Effector CD8-positive, alpha-beta T cell (primary cell): ENCODE measurements around the gene ATP2A1.

Source experiments
- DNase-seq: peaks from one replicate; lab custom pipeline; 2025; lab: John Stamatoyannopoulos, UW
- total RNA-seq, 4 experiments: gene quantifications; one replicate each; lab custom pipeline; 2026; lab: John Stamatoyannopoulos, UW

The ATP2A1 gene
- 0 to 1.1 (median 0.76) reads per million in 4 experiments for total RNA-seq

DNA sequence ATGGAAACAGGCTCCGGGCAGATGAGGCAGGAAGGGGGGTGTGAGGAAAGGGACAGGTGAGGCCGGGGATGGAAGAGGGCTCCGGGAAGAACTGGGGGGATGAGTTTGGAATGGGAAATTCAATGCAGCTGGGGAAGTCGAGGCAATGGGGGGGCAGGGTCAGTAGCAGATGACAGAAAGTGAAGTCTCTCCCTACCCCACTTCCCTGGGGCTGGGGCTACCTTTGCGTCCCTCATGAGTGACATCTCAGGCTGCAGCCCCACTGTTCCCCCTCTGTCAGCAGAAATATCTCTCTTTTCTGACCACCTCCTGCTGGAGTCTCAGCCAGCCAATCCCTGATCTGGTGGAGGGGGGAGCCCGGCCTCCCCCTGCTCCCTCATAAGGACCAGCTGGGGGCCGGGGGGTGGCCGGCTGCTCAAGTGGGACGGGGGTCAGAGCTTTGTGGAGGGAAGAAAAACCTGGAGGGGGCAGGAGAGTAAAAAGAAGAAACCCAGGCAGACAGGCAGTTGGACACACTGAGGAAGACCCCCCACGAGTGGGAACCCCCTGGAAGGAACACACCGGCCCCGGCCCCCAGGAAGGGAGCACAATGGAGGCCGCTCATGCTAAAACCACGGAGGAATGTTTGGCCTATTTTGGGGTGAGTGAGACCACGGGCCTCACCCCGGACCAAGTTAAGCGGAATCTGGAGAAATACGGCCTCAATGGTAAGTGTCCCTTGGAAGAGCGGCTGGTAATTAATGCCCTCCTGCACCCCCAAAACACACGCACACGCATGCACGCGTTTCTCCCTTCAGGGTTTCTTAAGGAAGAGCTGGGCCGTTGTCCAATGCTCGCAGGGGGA, at the start of gene ATP2A1:
TSS of gene ATP2A1 (plus strand) at position 406 of the 844 bp plus-strand sequence. CDS start at position 590, 184 bp downstream.
- DNase-seq = no peak

DNA sequence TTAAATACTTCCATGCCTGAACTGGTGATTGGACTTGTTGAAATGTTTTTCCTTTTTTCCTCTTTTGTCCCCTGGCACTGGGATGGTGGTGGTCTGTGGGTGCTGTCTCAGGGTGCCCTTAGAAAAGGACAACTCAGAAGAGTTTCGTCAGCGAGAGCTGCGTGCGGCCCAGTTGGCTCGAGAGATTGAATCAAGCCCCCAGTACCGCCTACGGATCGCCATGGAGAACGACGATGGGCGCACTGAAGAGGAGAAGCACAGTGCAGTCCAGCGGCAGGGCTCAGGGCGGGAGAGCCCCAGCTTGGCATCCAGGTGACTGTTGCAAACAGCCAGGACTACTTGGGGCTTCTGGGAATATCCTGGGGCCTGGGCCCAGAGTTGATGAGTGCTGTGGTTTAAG, 48.5 kb upstream of the ATP2A1 start:
- DNase-seq = no peak

DNA sequence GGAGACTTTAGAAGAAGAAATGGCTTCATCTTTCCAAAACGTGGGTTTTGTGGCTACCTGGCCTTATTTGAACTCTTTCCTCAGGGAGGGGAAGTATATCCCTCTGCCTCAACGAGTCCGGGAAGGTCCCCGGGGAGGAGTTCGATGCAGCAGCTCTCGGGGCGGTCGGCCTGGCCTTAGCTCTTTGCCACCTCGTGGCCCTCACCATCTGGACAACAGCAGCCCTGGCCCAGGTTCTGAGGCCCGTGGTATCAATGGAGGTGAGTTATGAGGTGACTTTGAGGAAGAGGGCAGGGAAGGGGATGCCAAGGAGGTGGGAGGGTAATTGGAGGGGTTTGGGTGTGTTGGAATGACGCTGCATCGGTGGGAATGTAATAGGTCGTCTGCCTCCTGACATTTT, 47.8 kb upstream of the ATP2A1 start:
- DNase-seq = no peak

DNA sequence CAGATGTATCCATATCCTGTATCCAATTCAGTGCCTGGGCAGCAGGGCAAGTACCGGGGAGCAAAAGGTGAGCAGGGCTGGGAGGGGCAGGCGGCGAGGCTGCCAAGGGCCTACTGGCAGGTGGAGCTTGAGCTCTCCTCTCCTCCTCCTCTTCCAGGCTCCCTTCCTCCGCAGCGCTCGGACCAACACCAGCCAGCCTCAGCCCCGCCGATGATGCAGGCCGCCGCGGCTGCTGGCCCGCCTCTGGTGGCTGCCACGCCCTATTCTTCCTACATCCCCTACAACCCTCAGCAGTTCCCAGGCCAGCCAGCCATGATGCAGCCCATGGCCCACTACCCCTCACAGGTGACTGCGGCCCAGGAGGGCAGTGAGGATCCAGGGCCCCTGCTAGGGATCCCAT, 43.9 kb upstream of the ATP2A1 start:
- no peak for DNase-seq

DNA sequence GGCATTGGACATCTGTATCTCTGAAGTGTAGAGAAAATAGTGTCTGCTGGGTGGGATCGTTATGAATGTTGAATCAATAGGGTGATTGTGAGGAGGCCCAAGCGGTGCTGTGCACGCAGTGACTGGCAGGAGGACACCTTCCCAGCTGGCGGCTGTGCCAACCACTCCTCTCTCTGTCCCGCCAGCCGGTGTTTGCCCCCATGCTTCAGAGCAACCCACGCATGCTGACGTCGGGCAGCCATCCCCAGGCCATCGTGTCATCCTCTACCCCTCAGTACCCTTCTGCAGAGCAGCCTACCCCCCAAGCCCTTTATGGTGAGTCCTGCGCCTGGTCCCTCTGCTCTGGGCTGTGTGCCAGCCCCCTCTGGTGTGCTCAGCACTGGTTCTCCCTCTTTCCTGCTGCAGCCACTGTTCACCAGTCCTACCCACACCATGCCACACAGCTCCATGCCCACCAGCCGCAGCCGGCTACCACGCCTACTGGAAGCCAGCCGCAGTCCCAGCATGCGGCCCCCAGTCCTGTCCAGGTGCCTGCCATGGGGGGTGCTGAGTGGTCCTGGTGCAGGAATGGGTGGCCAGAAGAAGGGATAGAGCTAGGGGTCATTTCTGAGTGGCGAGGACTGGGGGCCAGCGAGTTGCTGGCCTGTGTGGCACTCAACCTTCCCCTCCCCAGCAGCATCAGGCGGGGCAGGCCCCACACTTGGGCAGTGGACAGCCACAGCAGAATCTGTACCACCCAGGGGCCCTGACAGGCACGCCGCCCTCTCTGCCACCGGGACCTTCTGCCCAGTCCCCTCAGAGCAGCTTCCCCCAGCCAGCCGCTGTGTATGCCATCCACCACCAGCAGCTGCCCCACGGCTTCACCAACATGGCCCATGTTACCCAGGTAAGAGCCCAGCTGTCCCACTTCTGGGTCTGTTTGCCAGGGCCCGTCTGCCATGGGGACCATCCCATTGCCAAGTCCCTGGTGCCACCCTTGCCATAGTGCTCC, 43.1 kb upstream of the ATP2A1 start:
- DNase-seq = no peak

DNA sequence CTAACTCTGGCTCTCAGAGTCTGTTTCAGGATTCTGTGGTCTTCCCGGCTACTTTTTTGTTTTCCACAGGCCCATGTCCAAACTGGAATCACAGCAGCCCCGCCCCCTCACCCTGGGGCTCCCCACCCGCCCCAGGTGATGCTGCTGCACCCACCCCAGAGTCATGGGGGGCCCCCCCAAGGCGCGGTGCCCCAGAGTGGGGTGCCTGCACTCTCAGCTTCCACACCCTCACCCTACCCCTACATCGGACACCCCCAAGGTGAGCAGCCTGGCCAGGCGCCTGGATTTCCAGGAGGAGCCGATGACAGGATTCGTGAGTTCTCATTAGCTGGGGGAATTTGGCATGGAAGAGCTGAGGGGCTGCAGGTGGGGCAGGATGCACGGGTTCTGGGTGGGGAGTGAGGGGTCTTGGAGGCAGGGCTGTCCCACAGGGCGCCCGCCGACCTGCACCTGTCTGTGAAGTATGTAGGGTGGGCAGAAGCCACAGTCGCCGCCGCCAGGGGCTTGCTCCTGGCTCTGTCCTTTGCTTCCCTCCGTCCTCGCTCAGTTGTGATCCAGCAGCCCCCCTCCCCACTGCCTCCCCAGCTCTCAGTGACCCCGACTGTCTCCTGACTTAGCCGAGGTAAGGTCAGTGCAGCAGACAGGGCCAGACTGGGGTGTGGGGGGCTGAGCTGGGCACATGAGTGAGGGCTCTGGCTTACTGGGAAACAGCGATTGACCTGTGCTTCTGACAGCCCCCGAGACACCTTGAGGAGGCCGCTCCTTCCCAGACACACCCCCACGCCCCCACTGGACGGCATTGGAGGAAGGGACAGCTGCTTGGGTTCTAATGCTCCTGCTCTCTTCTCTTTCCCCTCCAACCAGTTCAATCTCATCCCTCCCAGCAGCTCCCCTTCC, 42.2 kb upstream of the ATP2A1 start:
- DNase-seq = no peak

DNA sequence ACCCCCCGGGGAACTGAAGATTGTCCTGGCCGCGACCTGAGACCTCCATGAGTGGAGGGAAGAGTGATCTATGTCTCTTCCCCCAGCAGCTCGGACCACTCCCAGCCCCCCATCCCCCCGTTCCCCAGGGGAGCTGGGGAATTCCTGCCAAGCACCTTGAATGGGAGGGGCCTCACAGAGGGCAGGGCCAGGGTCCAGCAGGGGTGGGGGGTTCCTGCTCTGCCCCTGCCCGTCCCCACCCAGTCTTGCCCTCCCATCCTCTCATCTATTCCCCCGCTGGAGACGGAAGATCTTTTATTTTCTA, 41.6 kb upstream of the ATP2A1 start:
- no peak for DNase-seq

DNA sequence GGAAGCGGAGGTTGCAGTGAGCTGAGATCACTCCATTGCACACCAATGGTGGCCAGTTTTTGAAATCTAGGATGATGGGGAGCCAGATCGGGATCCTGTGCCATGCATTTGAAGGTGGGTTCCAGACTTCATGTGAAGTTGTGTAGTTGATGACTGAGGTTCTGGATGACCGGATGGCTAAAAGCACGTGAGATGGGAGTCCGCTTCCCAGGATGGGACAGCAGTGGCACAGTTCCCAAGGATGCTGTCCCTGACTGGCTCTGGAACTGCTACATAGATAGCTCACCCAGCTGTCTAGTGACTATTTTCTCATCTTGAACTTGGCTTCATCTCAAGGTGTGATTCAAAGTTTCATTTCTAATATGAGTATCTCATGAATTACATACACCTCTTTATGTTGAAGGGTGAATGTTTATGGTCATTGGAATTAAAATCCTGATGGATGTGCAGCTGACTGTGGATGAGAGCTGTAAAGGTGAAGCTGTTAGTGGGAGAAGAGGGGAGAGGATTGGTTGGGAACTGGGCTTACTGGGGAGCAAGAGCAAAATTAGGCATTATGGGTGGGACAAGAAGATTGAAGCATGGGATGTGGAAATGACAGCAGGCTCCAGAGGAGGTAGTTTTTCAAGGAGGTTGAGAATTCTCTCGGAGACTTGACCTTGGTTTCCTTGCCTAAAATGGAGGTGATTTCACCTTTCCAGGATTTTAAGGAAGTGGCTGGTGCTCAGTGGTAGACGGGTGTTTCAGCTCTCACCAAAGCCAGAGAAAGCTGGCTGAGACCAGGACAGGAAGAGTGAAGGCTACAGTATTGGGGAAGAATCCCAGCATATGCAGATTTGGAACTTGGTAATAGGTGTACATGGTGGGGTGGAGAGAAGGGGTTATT, 40.4 kb upstream of the ATP2A1 start:
- DNase-seq = no peak

DNA sequence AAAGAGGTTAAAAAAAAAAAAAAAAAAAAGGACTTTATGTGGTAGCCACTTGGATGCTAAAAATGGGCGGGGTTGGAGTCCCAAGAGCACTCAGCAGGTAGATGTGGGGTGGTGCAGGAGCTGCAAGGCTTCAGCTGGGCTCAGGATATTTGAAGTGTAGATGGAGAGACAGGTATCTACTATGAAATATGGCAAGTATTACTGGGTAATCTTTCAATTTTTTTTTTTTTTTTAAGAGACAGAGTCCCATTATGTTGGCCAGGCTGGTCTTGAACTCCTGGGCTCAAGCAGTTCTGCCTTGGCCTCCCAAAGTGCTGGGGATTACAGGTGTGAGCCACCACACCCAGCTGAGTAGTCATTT, 39.8 kb upstream of the ATP2A1 start:
- DNase-seq = no peak

DNA sequence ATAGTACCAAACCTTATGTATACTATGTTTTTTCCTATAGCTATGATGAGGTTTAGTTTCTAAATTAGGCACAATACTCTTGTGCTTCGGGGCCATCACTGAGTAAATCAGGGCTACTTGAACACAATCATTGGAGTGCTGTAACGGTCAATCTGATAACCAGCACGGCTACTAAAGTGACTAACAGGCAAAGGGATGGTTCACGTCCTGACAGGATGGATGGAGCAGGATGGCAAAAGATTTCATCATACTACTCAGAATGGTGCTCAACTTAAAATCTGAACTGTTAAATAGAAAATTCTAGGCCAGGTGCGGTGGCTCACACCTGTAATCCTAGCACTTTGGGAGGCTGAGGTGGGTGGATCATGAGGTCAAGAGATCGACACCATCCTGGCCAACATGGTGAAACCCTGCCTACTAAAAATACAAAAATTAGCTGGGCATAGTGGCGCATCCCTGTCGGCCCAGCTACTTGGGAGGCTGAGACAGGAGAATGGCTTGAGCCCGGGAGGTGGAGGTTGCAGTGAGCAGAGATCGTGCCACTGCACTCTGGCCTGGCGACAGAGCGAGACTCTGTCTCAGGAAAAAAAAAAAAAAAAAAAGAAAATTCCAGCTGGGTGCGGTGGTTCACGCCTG, 39.2 kb upstream of the ATP2A1 start:
- DNase-seq = no peak

DNA sequence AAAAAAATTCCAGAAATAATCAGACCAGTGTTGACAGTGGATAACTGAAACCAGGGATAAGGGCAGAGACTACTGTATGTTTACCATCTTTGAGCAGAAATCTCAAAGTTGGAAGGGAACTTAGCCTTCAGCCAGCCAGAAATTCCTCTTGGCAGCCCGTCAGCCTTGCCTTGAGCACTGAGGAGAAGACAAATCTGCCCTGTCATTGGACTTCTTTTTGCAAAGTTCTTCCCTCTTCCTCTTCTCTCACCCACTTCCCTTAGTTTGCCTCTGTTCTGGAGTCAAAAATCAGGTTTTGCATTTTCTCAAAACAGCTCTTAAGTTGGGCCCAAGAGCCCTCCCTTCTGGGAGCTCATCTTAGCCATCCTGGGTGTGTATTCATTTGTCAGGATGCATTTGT, 38.4 kb upstream of the ATP2A1 start:
- no peak for DNase-seq

DNA sequence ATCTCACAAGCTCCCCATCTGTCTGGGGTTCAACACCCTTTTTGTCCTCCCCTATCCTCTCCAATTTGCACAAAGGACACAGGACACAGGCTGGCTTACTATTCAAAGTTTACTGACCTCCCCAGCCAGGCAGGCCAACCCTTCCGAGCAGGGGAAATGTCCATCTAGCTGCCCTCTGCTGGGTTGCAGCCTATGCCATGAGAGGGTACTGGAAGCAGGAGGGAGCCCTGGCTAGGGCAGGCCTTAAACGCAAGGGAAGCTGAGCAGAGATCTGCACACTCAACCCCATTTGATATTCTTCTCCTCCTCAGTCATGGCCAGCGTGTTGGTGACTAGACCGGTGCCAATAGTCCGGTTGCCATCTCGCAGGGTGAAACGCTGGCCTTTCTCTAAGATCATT, 35.6 kb upstream of the ATP2A1 start:
- no peak for DNase-seq

DNA sequence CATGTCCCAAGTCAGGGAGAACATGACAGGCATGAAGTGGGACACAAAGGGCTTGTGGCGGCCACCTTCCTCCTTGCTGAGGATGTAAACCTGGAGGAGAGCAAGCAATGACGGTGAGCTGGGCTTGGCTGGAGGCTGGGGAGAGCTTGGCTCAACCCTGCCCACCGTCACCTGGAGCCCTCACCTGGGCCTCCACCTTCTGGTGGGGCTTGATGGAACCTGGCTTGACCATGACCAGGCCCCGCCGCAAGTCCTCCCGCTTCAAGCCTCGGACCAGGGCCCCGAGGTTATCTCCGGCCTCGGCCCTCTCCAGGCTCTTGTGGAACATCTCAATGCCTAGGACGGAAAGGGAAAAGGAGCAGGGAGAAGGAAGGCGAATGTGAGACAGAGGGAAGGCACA, 34.5 kb upstream of the ATP2A1 start:
- no peak for DNase-seq

DNA sequence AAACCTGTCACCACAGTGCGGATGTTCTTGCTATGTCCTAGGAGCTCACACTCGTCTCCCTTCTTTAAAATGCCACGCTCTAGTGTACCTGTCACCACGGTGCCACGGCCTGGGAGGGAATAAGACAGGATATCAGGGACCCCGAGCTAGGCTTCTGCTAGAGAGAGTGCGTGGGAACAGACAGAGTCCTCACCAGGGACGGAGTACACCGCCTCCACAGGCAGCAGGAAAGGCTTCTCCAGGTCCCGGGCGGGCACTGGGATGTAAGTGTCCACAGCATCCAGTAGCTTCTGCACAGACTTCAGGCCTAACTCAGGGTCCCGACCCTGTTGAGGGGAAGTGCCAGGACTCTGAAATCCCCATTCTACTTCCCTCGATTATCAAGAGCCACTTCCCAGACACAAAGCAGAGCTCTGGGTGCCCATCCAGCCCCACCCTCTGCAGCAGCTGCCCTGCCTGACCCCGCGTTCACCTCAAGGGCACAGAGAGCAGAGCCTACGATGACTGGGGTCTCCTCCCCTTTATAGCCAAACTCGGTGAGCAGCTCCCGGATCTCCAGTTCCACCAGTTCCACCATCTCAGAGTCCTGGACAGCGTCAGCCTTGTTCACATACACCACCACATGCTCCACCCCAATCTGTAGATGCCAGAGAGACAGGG, 33.9 kb upstream of the ATP2A1 start:
- DNase-seq = no peak

DNA sequence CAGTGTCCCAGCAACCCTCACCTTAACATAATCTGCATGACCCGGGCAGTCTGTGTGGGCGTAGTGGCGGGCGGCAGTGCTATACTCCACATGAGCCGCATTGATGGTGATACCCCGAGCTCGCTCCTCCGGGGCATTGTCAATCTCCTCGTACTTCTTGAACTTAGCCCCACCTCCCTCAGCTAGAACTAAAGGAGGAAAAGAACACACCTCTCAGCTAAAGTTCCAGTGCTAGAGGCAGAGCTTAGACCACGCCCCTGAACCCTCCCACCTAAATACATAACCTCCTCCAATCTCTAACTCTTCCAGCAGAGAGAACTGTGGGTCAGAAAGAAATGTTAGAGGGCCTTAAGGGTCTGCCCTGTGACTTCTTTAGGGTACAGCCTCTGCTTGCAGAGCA, 33.0 kb upstream of the ATP2A1 start:
- no peak for DNase-seq

DNA sequence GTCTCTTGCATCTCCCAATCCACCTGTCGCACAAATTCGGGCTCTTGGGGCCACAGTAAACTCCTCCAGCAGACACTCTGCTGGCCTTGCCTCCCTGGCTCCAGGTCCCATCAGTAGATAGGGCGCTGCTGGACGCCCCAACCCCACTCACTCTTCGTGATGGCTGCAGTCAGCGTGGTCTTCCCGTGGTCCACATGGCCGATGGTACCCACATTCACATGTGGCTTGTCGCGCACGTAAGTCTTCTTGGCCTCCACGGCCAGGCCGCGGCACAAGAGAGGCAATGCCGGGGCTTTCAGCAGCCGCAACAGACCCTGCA, 32.6 kb upstream of the ATP2A1 start:
- no peak for DNase-seq

DNA sequence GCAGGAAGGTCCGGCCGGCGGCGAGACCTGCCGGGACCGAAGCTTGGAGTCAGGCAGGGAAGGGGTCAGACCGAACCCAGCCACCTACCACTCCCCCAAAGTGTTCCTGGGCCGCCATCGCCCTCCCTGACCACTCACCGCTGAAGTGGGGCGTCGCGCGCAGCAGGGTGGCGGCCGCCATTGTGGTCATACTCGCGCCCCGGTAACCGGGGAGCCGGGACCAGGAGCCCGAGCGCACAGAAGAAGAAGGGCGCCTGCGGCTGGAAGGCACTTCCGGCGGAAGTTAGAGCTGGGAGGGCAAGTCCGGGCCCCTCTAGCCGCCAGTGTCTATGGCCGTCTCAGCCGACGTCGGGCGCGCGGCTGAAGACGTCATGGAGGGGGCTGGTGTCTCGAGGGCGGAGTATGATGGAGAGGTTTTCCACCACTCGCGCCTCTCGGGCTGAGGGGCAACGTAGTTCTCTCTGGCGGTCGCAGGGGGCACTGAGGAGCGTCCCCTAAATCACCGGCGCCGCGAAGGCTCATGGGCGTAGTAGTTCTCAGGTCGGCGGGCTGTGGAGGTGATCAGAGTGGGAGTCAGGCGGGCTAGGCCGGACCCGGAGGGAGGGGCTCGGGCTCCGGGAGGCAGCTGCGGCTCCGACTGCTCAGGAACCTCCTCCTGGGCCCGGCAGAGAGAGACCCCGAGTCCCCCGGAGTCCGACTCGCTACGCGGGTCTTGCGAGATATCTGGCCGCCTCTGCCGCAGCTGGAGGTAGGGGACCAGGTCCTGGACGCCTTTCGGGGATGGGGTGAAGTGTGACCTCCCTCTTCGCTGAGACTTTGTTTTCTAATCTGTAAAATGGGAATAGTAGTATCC, 32.0 kb upstream of the ATP2A1 start, which contains the start of gene TUFM:
TSS of gene TUFM (minus strand) at position 269 of the 853 bp plus-strand sequence. CDS start at position 190, 79 bp downstream.
- peak; percentile 94 for DNase-seq

DNA sequence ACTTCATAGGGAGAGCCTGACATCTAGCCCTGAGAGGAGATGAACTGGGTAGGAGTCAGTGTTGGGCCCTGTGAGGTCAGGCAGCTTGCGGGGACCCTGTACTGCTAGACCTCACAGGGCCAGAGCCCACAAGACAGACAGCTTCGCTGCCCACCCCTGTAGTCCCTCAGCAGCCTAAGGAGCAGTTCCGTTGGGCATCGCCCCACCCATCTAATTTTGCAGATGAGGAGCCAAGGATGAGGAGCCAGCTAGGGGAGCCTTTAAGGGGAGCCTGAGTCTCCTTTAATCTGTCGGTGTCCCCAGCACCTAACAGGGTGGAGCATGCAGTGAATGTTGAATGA, 31.4 kb upstream of the ATP2A1 start:
- no peak for DNase-seq

DNA sequence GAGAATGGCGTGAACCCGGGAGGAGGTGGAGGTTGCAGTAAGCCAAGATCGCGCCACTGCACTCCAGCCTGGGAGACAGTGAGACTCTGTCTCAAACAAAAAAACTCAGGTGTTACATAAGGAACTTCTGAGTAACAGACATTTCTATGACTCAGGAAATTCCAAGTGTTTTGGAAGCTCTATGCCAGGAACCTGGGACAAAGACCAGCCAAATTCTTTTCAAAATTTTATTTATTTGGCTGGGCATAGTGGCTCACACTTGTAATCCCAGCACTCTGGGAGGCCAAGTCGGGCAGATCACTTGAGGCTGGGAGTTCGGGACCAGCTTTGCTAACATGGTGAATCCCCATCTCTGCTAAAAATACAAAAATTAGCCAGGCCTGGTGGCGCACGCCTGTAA, 19.9 kb upstream of the ATP2A1 start:
- no peak for DNase-seq
